ENCODE measurements around the gene BMP6.
A peak's percentile ranks its signal among the peaks of the same experiment; 100 is the strongest.

BMP6 gene

GRCh38 chr6:7719364-7719850, 6.5 kb upstream of the BMP6 start:
- no peak for DNase-seq

- DNase-seq: no peak
Observed at GRCh38 chr6:7720346-7720745, 5.6 kb upstream of the BMP6 start.

GRCh38 chr6:7721649-7722048, 4.2 kb upstream of the BMP6 start:
- DNase-seq: peak in 1 of 51 donors; percentile 18

- DNase-seq: peak in 30 of 51 donors; percentile 4 to 63 (median 24)
Observed at GRCh38 chr6:7723041-7723447, 2.9 kb upstream of the BMP6 start.

- no peak for DNase-seq
Observed at GRCh38 chr6:7723554-7723953, 2.3 kb upstream of the BMP6 start.

GRCh38 chr6:7725412-7725811, 487 bp upstream of the BMP6 start:
- no peak for DNase-seq

- DNase-seq: peak in 1 of 51 donors; percentile 8
Observed at GRCh38 chr6:7726416-7727085, 652 bp downstream of the BMP6 start.

GRCh38 chr6:7727086-7727945, 1.4 kb downstream of the BMP6 start:
- peak in 2 of 51 donors; percentile 3 to 15 for DNase-seq

GRCh38 chr6:7727946-7728854, 2.3 kb downstream of the BMP6 start:
- DNase-seq: peak in 16 of 51 donors; percentile 7 to 54 (median 26)

GRCh38 chr6:7728855-7729590, 3.1 kb downstream of the BMP6 start:
- DNase-seq: peak in 1 of 51 donors; percentile 17

GRCh38 chr6:7730001-7730783, 4.3 kb downstream of the BMP6 start:
- DNase-seq: no peak

- no peak for DNase-seq
Observed at GRCh38 chr6:7730784-7731227, 4.9 kb downstream of the BMP6 start.

GRCh38 chr6:7731294-7731693, 5.4 kb downstream of the BMP6 start:
- no peak for DNase-seq

GRCh38 chr6:7732228-7732627, 6.3 kb downstream of the BMP6 start:
- no peak for DNase-seq

- no peak for DNase-seq
Observed at GRCh38 chr6:7734707-7735383, 8.9 kb downstream of the BMP6 start.

GRCh38 chr6:7737106-7737505, 11.2 kb downstream of the BMP6 start:
- DNase-seq: no peak

- DNase-seq: no peak
Observed at GRCh38 chr6:7737867-7738266, 12.0 kb downstream of the BMP6 start.

GRCh38 chr6:7742223-7742785, 16.4 kb downstream of the BMP6 start:
- DNase-seq: no peak

GRCh38 chr6:7745942-7746341, 20.0 kb downstream of the BMP6 start:
- no peak for DNase-seq
